T-helper 1 cell (primary cell): Measurements from ENCODE around the gene SLC1A1.
"Not testable (repeated sequence)": the region's sequence is repeated elsewhere in the genome, so short reads cannot be mapped to it uniquely, and the experiment has no call there.

Experiments used
- DNase-seq, 5 donors: peaks; one replicate each; pipeline ENCODE4 v3.0.0-alpha.2; 2012 to 2020

SLC1A1 gene

GRCh38 chr9:4507306-4508130, 17.2 kb downstream of the SLC1A1 start:
- no peak for DNase-seq

GRCh38 chr9:4508246-4508906, 18.1 kb downstream of the SLC1A1 start:
- DNase-seq, result no peak

GRCh38 chr9:4508907-4509589, 18.8 kb downstream of the SLC1A1 start:
- no peak for DNase-seq

- no peak for DNase-seq
Observed at GRCh38 chr9:4509590-4509984, 19.3 kb downstream of the SLC1A1 start.

- no peak for DNase-seq
Observed at GRCh38 chr9:4510546-4511322, 20.5 kb downstream of the SLC1A1 start.

- DNase-seq, result no peak
Observed at GRCh38 chr9:4514252-4515128, 24.2 kb downstream of the SLC1A1 start.

GRCh38 chr9:4515958-4516375, 25.7 kb downstream of the SLC1A1 start:
- no peak for DNase-seq

GRCh38 chr9:4517274-4517673, 27.0 kb downstream of the SLC1A1 start:
- DNase-seq, result no peak

GRCh38 chr9:4519604-4520003, 29.3 kb downstream of the SLC1A1 start:
- DNase-seq, result peak in 1 of 5 donors; percentile 39

- no peak for DNase-seq
Observed at GRCh38 chr9:4520055-4520454, 29.8 kb downstream of the SLC1A1 start.

- peak in 1 of 5 donors; percentile 73 for DNase-seq
Observed at GRCh38 chr9:4530375-4530774, 40.1 kb downstream of the SLC1A1 start.

- not testable (repeated sequence) for DNase-seq
Observed at GRCh38 chr9:4530831-4531230, 40.6 kb downstream of the SLC1A1 start.

GRCh38 chr9:4531355-4531754, 41.1 kb downstream of the SLC1A1 start:
- not testable (repeated sequence) for DNase-seq

- DNase-seq, result not testable (repeated sequence)
Observed at GRCh38 chr9:4533881-4534280, 43.6 kb downstream of the SLC1A1 start.

GRCh38 chr9:4536196-4536595, 45.9 kb downstream of the SLC1A1 start:
- DNase-seq, result not testable (repeated sequence)

GRCh38 chr9:4537581-4537980, 47.3 kb downstream of the SLC1A1 start:
- no peak for DNase-seq

GRCh38 chr9:4538107-4538506, 47.8 kb downstream of the SLC1A1 start:
- DNase-seq, result no peak

- DNase-seq, result no peak
Observed at GRCh38 chr9:4538621-4539020, 48.4 kb downstream of the SLC1A1 start.

- DNase-seq, result no peak
Observed at GRCh38 chr9:4540425-4540824, 50.2 kb downstream of the SLC1A1 start.

GRCh38 chr9:4541281-4541680, 51.0 kb downstream of the SLC1A1 start:
- no peak for DNase-seq

GRCh38 chr9:4541856-4542255, 51.6 kb downstream of the SLC1A1 start:
- no peak for DNase-seq

GRCh38 chr9:4544714-4545113, 54.4 kb downstream of the SLC1A1 start:
- DNase-seq, result not testable (repeated sequence)
